ENCODE data around the gene GRIN2D. TPM values are rescaled to one million over a fixed set of nuclear protein-coding genes. Genes with fewer than 3 reads are reported as not detected.

Gene GRIN2D
- total RNA-seq, 1 donor from 2014 or later = 0.23 TPM

DNA sequence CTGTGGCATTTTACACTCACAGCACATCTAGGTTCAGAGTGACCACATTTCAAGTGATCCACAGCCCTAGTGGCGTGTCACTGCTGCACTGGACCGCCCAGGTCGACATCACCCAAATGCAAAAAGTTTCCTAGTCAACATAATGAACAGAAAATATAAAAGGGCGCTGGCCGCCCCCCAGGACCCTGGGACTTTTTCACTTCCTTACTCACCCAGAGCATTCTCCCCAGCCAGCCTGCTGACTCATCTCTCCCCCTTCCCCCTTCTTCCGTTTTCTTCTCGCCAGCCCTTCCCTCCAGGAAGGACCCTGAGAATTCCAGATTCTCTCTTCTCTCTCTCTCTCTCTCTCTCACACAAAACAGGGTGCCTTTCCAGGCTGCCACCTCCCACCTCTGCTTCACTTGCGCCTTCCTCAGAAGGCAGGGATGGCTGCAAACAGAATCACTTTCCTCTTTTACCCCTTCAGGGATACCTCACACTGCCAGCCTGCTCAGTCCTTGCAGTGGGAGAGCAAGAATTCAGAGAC lies 31.3 kb downstream of the GRIN2D start:
- intact Hi-C loops (cut with micrococcal nuclease) = no loop called here

DNA sequence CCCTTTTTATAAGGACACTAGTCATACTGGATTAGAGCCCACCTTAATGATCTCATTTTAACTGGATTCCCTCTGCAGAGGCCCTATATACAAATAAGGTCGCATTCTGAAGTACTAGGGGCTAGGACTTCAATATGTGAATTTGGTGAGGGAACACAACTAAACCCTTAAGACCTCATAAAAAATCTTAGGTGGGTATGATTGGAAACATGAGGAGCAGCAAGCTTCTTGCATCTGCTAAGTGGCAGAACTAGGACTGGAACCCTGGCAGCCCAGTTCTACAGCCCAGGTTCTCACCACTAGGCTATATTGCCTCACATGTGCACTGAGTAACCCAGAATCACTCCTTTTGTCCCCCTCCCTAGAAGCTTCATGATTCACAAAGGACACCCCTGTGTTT lies 35.2 kb downstream of the GRIN2D start:
- intact Hi-C loops (cut with micrococcal nuclease) = no loop called here

DNA sequence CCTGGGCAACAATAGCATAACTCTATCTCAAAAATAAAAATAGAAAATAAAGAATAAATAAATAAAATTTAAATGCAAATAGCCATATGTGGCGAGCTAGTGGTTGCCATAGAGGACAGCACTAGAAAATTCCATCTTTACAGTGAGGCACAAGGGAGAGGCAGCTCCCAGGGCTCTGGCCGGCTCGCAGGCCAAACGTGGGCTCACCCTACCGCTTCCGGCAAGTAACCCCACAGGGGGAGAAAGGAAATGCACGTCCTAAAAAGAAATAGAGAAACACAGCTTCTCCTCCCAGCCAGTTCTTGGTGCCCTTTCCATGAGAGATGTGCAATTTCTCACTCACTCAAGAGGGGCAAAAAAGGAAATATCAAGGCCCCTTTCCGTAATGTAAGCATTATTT lies 39.9 kb downstream of the GRIN2D start:
- intact Hi-C loops (cut with micrococcal nuclease) = no loop called here

DNA sequence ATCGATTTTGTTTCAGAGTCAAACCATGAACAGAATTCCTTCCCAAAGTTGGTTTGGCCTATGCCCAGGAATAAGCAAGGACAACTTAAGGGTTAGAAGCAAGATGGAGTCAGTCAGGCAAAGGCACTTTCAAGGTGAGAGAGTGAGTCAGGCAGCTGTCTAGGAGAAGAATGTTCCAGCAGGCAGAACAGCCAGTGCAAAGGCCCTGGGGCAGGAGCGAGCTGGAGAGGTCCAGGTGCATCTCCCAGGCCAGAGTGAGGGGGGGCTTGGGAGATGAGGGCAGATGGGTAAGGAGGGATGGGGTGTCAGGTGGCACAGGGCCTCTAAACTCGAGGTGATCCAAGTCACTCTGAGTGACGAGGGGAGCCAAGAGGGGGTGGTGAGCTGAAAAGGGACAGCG lies 43.1 kb downstream of the GRIN2D start:
- intact Hi-C loops (cut with micrococcal nuclease) = no loop called here

DNA sequence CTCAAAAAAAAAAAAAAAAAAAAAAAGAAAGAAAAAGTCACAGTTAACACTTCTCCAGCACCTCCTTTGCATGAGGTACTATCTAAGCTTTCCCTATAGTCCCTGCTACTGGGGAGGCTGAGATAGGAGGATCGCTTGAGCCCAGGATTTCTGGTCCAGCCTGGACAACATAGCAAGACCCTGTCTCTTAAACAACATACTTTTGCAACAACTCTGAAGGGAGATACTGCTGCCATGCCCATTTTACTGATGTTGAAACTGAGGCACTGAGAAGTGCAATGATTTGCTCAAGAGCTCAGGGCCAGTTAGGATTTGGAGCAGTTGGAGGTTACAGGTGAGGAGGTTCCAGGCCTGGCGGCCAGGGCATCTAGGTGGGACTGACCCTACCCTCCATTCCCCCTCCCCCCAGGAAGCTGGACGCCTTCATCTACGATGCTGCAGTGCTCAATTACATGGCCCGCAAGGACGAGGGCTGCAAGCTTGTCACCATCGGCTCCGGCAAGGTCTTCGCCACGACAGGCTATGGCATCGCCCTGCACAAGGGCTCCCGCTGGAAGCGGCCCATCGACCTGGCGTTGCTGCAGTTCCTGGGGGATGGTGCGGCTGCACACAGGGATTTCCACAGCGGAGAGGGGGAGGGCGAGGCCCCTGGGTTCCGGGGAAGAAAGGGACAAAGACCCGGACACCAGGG lies 48.0 kb downstream of the GRIN2D start:
- intact Hi-C loops (cut with micrococcal nuclease) = loop anchor here (10.0 kb wide), 1 partner anchor 47 kb away; the partner anchor contains the start of genes GRIN2D and KDELR1

DNA sequence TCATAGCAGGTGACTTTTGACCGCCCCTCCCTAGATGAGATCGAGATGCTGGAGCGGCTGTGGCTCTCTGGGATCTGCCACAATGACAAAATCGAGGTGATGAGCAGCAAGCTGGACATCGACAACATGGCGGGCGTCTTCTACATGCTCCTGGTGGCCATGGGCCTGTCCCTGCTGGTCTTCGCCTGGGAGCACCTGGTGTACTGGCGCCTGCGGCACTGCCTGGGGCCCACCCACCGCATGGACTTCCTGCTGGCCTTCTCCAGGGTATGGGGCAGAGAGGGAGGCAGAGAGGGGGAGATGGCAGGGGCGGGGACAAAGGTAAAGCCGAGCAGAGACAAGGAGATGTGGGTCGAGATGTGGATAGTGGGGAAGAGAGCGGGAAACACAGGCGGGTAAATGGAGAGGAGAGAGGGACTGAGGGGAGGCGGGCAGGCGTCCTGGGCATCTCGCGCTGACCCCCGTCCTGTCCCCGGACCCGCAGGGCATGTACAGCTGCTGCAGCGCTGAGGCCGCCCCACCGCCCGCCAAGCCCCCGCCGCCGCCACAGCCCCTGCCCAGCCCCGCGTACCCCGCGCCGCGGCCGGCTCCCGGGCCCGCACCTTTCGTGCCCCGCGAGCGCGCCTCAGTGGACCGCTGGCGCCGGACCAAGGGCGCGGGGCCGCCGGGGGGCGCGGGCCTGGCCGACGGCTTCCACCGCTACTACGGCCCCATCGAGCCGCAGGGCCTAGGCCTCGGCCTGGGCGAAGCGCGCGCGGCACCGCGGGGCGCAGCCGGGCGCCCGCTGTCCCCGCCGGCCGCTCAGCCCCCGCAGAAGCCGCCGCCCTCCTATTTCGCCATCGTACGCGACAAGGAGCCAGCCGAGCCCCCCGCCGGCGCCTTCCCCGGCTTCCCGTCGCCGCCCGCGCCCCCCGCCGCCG lies 48.9 kb downstream of the GRIN2D start:
- intact Hi-C loops (cut with micrococcal nuclease) = loop anchor here (10.0 kb wide), 1 partner anchor 48 kb away; the partner anchor contains the start of genes GRIN2D and KDELR1

DNA sequence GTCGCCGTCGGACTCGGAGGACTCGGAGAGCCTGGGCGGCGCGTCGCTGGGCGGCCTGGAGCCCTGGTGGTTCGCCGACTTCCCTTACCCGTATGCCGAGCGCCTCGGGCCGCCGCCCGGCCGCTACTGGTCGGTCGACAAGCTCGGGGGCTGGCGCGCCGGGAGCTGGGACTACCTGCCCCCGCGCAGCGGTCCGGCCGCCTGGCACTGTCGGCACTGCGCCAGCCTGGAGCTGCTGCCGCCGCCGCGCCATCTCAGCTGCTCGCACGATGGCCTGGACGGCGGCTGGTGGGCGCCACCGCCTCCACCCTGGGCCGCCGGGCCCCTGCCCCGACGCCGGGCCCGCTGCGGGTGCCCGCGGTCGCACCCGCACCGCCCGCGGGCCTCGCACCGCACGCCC lies 49.8 kb downstream of the GRIN2D start:
- intact Hi-C loops (cut with micrococcal nuclease) = loop anchor here (10.0 kb wide), 1 partner anchor 48 kb away; the partner anchor contains the start of genes GRIN2D and KDELR1

Other genes with a start within 250 kb of the GRIN2D start
- gene LIG1, start 223.3 kb upstream of the GRIN2D start, total RNA-seq = 162 and 164 TPM in 2 replicates
- 9.0 and 10.8 TPM in 2 replicates for gene ZSWIM9, start 223.0 kb upstream of the GRIN2D start, total RNA-seq
- 165 and 171 TPM in 2 replicates for gene CARD8, start 137.8 kb upstream of the GRIN2D start, total RNA-seq
- 0.39 and 0.93 TPM in 2 replicates for gene ZNF114, start 123.6 kb upstream of the GRIN2D start, total RNA-seq
- 423 and 425 TPM in 2 replicates for gene EMP3, start 68.1 kb upstream of the GRIN2D start, total RNA-seq
- gene TMEM143, start 29.7 kb upstream of the GRIN2D start, total RNA-seq = 14.4 and 17.6 TPM in 2 replicates
- not detected in 2 replicates for gene SYNGR4, start 29.3 kb upstream of the GRIN2D start, total RNA-seq
- gene KDELR1, start 2.1 kb upstream of the GRIN2D start, total RNA-seq = 73.3 and 77.8 TPM in 2 replicates
- 49.9 TPM in 2 replicates for gene GRWD1, start 52.3 kb downstream of the GRIN2D start, total RNA-seq
- 1.6 and 1.8 TPM in 2 replicates for gene KCNJ14, start 61.9 kb downstream of the GRIN2D start, total RNA-seq
- gene CYTH2, start 75.7 kb downstream of the GRIN2D start, total RNA-seq = 41.6 and 44.2 TPM in 2 replicates
- gene LMTK3, start 118.2 kb downstream of the GRIN2D start, total RNA-seq = 2.8 and 3.4 TPM in 2 replicates
- 0.16 TPM in 1 of 2 replicates, not detected in the other for gene SULT2B1, start 158.5 kb downstream of the GRIN2D start, total RNA-seq
- not detected in 2 replicates for gene SPACA4, start 213.1 kb downstream of the GRIN2D start, total RNA-seq
- gene FAM83E, start 221.4 kb downstream of the GRIN2D start, total RNA-seq = 3.4 and 3.8 TPM in 2 replicates
- gene RPL18, start 225.5 kb downstream of the GRIN2D start, total RNA-seq = 1,606 and 1,641 TPM in 2 replicates
- 30.9 and 35.3 TPM in 2 replicates for gene SPHK2, start 225.8 kb downstream of the GRIN2D start, total RNA-seq
- gene DBP, start 243.7 kb downstream of the GRIN2D start, total RNA-seq = 9.6 and 11.8 TPM in 2 replicates